ENCODE data around the gene NCOA7.

- TF ChIP-seq CTCF (conservative IDR thresholded peaks at IDR 0.05) (no peak), EZH2 (IDR thresholded peaks at IDR 0.05; ENCODE audit: low read depth) (no peak)
These were observed 6.5 kb downstream of the NCOA7 start for GRCh38 chr6:125797120-125797885.

All from PC-9 (cell line).